ENCODE data around the gene SRGAP3.

GRCh38 chr3:9118222-9118621 lies 131.2 kb downstream of the SRGAP3 start:
- TF ChIP-seq CTCF (IDR thresholded peaks at IDR 0.05): no peak
- no peak for TF ChIP-seq POLR2A (IDR thresholded peaks at IDR 0.05)

All from testis (tissue), 2 donors.